ENCODE data around the gene DEGS2. TPM values are rescaled to one million over a fixed set of nuclear protein-coding genes. Genes with fewer than 3 reads are reported as not detected.

DEGS2 gene
- total and polyA plus RNA-seq, 8 donors, result 1.9 to 7.3 (median 4.8) TPM

DNA sequence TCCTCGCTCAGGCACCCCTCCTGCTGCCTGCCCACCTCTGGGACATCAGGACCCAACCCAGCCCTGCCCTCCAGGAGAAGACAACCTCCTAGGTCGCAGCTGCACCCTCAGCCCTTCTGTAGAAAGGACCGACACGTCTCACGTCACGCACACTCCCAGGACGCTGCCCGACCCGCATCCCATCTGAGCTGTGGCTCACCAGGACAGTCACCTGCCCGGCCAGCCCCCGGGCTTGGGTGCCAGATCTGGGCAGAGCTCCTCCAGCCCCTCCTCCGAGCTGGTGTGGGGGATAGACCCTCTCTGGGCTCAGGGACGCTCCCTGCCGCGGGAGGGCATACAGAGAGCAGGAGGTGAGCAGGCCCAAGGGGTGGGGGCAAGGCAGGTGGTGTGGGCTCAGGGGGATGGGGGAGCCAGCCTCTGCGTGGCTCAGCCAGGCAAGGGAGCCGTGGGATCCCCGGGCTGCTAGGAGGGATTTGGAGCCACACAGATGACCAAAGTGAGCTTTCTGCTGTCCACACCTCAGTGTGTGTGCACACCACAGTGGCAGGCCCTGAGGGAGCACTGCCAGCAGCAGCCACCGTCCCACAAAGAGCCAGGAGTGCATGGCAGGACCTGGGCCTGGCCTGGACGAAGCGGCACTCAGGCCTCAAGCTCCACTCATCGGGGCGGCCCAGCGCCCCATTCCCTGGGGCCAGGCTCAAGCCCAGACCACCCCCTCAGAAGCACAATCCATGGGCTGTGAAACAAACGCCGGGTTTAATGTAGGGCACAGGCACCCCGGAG, 13.6 kb downstream of the DEGS2 start:
- FAIRE-seq, result no peak
- no peak for ATAC-seq
- peak in 1 of 6 donors; percentile 72 for DNase-seq
- WGBS, 2 donors, result 88 to 92% methylated on average over 27 of the region's 27 CpGs
- no peaks in the 10 kb centered on the region for H3K27me3 ChIP-seq
- no peaks in the 10 kb centered on the region for H3K9me3 ChIP-seq
- no peaks in the 10 kb centered on the region for H3K36me3 ChIP-seq
- TF ChIP-seq, protein P1, sequence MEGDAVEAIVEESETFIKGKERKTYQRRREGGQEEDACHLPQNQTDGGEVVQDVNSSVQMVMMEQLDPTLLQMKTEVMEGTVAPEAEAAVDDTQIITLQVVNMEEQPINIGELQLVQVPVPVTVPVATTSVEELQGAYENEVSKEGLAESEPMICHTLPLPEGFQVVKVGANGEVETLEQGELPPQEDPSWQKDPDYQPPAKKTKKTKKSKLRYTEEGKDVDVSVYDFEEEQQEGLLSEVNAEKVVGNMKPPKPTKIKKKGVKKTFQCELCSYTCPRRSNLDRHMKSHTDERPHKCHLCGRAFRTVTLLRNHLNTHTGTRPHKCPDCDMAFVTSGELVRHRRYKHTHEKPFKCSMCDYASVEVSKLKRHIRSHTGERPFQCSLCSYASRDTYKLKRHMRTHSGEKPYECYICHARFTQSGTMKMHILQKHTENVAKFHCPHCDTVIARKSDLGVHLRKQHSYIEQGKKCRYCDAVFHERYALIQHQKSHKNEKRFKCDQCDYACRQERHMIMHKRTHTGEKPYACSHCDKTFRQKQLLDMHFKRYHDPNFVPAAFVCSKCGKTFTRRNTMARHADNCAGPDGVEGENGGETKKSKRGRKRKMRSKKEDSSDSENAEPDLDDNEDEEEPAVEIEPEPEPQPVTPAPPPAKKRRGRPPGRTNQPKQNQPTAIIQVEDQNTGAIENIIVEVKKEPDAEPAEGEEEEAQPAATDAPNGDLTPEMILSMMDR (IDR thresholded peaks at IDR 0.05), result no peak
- H3K4me3 ChIP-seq, result no peak overlapping the region
- no peak overlapping the region for H3K27ac ChIP-seq
- intact Hi-C loops (cut with DNase I), result no loop called here
- peaks cover 10 to 19% (median 12%) of the 10 kb centered on the region in 3 donors for H3K4me1 ChIP-seq

DNA sequence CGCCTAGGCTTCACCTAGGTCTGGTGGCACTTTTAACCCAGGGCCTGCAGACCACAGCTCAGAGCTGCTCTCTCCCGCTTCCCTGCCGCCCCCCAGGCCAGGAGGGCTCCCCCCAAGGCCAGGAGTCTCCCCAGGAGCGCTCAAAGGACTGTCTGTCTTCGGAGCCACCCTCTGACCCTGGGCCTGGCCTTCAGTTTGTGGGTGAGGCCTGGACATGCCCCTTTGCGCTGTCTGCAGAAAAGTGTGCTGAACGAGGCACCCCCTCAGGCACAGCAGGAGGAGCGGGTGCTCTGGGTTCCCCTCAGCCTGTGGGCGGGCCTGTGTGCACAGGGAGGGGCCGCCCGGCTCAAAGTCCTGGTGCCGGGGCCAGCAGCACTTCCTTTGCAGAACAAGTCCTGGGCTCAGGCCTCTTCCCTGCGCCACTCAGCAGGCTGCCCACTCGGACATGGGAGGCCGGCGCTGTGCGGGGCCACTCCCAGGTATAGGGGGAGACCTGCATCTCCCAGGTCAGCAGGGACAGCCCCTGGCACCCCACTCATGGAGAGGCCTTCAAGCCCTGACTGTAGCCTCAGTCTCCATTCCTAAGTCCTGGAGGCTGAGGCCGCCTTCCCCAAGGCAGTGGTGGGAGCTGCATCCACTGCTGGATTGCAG, 14.3 kb downstream of the DEGS2 start:
- Histone ChIP-seq H3K4me3 (no peak overlapping the region), H3K27me3 (no peaks in the 10 kb centered on the region), H3K4me1 (peaks cover 10 to 14% (median 11%) of the 10 kb centered on the region in 3 donors), H3K27ac (no peak overlapping the region), H3K9me3 (no peaks in the 10 kb centered on the region), H3K36me3 (no peaks in the 10 kb centered on the region)
- DNase-seq (peak in 1 of 6 donors; percentile 68), ATAC-seq (peak in 2 of 4 donors; percentile 6 to 22), FAIRE-seq (no peak)
- 84 to 91% methylated on average over 17 to 18 of the region's 18 CpGs for WGBS, 2 donors
- intact Hi-C loops (cut with DNase I), result no loop called here
- TF ChIP-seq, protein P1 (IDR thresholded peaks at IDR 0.05), result no peak

DNA sequence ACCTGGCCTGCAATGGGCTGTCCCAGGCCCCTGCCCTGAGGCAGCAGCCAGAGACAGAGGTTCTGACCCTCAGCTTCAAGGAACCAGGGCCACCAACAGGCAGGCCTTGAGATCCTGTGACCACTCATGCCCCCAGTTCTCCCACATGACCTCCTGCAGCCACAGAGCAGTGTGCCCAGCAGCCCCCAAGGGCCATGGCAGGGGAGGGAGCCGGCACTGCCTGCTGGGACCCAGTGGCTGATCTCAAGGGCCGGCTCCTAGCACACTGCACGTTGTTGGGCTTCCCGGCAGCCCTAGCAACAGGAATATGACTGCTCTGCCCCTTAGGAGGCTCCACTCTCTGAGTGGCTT, 14.8 kb downstream of the DEGS2 start:
- TF ChIP-seq, protein P1 (IDR thresholded peaks at IDR 0.05), result no peak
- Histone ChIP-seq H3K36me3 (no peaks in the 10 kb centered on the region), H3K9me3 (no peaks in the 10 kb centered on the region), H3K27ac (no peak overlapping the region), H3K27me3 (no peaks in the 10 kb centered on the region), H3K4me1 (peaks cover 8 to 14% (median 10%) of the 10 kb centered on the region in 3 donors), H3K4me3 (no peak overlapping the region)
- DNase-seq (no peak), ATAC-seq (no peak), FAIRE-seq (no peak)
- WGBS, 2 donors, result 67 to 81% methylated on average over 4 of the region's 4 CpGs
- intact Hi-C loops (cut with DNase I), result no loop called here

DNA sequence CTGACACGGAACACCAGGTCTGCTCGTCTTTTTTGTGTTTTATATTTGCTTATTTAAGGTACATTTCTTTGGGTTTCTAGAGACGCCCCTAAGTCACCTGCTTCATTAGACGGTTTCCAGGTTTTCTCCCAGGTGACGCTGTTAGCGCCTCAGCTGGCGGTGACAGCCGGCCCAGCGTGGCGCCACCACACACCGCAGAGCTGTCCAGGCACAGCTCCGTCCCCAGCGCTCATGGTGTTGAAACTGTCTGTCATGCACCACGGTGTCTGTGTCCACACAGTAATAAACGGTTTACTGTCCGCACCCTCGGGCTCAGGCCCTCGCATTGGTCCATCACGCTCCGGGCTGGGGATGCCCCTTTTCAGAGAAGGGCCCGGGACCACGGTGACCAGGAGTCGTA, 15.5 kb downstream of the DEGS2 start:
- Histone ChIP-seq H3K9me3 (no peaks in the 10 kb centered on the region), H3K4me1 (peaks cover 8 to 14% (median 10%) of the 10 kb centered on the region in 3 donors), H3K36me3 (no peaks in the 10 kb centered on the region), H3K27me3 (no peaks in the 10 kb centered on the region), H3K4me3 (no peak overlapping the region), H3K27ac (no peak overlapping the region)
- TF ChIP-seq, protein P1 (IDR thresholded peaks at IDR 0.05), result no peak
- intact Hi-C loops (cut with DNase I), result no loop called here
- peak in 1 of 6 donors; percentile 57 for DNase-seq
- 93 to 95% methylated on average over 23 of the region's 23 CpGs for WGBS, 2 donors
- no peak for ATAC-seq
- no peak for FAIRE-seq

DNA sequence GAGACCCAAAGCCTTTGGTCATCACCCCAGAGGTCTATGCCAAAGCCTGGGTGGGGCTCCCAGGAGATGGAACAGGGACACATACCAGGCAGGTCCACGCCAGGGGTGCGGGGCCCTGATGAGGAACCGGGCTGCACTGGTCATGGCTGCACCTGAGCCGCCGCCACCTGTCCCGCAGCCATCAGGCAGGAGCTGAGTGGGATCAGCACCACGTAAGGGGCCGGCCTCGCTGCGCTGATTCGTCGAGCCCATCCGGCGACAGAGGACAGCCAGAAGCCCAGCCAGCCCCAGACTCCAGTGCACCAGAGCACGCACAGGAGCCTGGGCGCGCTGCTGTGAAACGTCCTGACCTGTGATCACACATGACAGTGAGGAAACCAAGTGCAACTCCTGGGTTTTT, 15.9 kb downstream of the DEGS2 start:
- 96 to 97% methylated on average over 18 of the region's 18 CpGs for WGBS, 2 donors
- H3K4me3 ChIP-seq, result no peak overlapping the region
- FAIRE-seq (no peak), ATAC-seq (no peak), DNase-seq (no peak)
- no peaks in the 10 kb centered on the region for H3K36me3 ChIP-seq
- H3K4me1 ChIP-seq, result peaks cover 8 to 14% (median 10%) of the 10 kb centered on the region in 3 donors
- peak overlapping the region in 2 of 4 donors; percentile 40 to 61 for H3K27ac ChIP-seq
- TF ChIP-seq, protein P1 (IDR thresholded peaks at IDR 0.05), result no peak
- no peaks in the 10 kb centered on the region for H3K9me3 ChIP-seq
- no peaks in the 10 kb centered on the region for H3K27me3 ChIP-seq
- intact Hi-C loops (cut with DNase I), result no loop called here
